AG10803 (cell line): ENCODE data around the gene SPINK4.

Experiments
- DNase-seq: peaks from one replicate; pipeline ENCODE4 v3.0.0; 2010; ENCODE audit warnings: low read depth
- H3K4me3 ChIP-seq: 2 replicates; pipeline ENCODE4 v1.5.1; 2011; ENCODE audit warnings: mild to moderate bottlenecking, low read length, control low read depth
- CTCF ChIP-seq: conservative IDR thresholded peaks from 2 replicates; pipeline ENCODE4 v1.5.1; 2011; ENCODE audit warnings: mild to moderate bottlenecking, low read length, control low read depth, inconsistent platforms

Gene SPINK4

GRCh38 chr9:33249087-33249658 is 9.2 kb downstream of the SPINK4 start:
- no peak for DNase-seq
- TF ChIP-seq CTCF = no peak
- H3K4me3 ChIP-seq = no peak overlapping the region

GRCh38 chr9:33249983-33250382 is 10.0 kb downstream of the SPINK4 start:
- DNase-seq = no peak
- no peak for TF ChIP-seq CTCF
- no peak overlapping the region for H3K4me3 ChIP-seq

- peak; percentile 76 for DNase-seq
- no peak for TF ChIP-seq CTCF
- no peak overlapping the region for H3K4me3 ChIP-seq
Observed at GRCh38 chr9:33250458-33250995, 10.6 kb downstream of the SPINK4 start.

DNA sequence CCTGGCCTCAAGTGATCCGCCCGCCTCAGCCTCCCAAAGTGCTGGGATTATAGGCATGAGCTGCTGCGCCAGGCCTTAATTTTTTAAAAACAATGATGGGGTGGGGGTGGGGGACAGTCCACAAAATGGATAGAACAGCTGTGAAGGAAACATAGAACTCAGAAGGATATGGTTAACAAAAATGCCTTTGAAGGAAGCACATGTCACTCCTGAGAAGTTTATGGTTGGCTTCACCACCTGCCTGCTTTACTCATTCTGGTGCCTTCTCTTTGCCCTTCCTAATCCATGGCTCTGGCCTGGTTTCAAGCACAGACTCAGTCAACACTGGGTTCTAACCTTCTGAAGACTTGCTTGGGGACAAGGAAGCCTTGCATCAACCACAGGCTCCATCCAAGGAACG is 14.2 kb downstream of the SPINK4 start:
- no peak overlapping the region for H3K4me3 ChIP-seq
- DNase-seq = no peak
- TF ChIP-seq CTCF = no peak

- no peak overlapping the region for H3K4me3 ChIP-seq
- TF ChIP-seq CTCF = no peak
- no peak for DNase-seq
Observed at GRCh38 chr9:33255014-33255413, 15.0 kb downstream of the SPINK4 start.

DNA sequence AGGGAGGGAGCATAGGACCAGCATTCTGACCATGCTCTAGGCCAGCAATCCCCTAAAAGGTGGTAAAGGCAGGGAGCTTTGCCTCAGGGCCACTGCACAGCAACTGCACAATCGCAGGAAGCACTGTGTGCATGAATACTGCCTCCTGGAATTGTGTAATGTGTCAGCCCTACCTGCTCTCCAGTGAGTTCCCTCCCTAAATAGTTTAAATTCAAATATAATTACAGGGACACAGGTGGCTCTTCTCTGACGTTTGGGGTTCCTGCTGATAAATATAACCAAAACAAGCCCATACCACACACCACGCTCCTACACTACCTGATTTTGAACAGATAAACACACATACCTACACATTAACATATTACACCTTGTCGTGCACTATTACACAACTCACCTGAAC is 15.5 kb downstream of the SPINK4 start:
- H3K4me3 ChIP-seq = no peak overlapping the region
- TF ChIP-seq CTCF = no peak
- no peak for DNase-seq

DNA sequence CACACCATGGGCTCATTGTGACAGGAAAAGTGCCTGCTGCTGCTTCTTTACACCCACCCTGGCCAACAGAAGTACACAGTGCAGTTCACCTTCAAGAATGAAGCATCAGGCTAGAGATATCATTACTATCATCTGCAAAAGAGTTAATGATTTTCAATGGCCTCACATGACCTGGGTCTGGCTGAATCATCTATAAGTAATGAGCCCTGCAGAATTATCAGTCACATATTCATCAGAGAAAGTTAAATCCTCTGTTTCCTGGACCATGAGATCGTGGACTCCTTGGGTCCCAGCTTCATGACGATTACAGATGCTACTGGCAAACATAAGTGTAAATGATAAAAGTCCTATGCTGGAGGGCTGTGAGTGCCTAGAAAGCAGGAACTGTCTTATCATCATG is 16.3 kb downstream of the SPINK4 start:
- DNase-seq = no peak
- TF ChIP-seq CTCF = no peak
- H3K4me3 ChIP-seq = no peak overlapping the region
